Uterus (tissue), 4 donors: Measurements from ENCODE around the gene TUBB8B. TPM values are rescaled to one million over a fixed set of nuclear protein-coding genes. Genes with fewer than 3 reads are reported as not detected.
"Not testable (repeated sequence)": the region's sequence is repeated elsewhere in the genome, so short reads cannot be mapped to it uniquely, and the experiment has no call there.

Experiments used
- DNase-seq, 2 donors: peaks; one replicate each; pipeline ENCODE4 v3.0.0-alpha.2; 2019 to 2020
- H3K27ac ChIP-seq, 2 donors: fragments of 200-600 bp; sonication (generic); 1 replicate in 1 of 2; 2 replicates in 1 of 2; pipeline ENCODE4 v1.5.1; 2016 to 2018
- H3K27me3 ChIP-seq, 2 donors: fragments of 200-600 bp; sonication (generic); one replicate each; pipeline ENCODE4 v1.5.1; 2018 to 2019; ENCODE audit warnings: control low read depth in 1 of 2
- H3K36me3 ChIP-seq, 2 donors: fragments of 200-600 bp; sonication (generic); one replicate each; pipeline ENCODE4 v1.5.1; 2019; ENCODE audit warnings: control low read depth in 1 of 2
- H3K4me1 ChIP-seq, 2 donors: fragments of 200-600 bp; sonication (generic); one replicate each; pipeline ENCODE4 v1.5.1; 2018 to 2019; ENCODE audit warnings: control low read depth in 1 of 2
- H3K4me3 ChIP-seq, 2 donors: fragments of 200-600 bp; sonication (generic); 1 replicate in 1 of 2; 2 replicates in 1 of 2; pipeline ENCODE4 v1.5.1; 2018 to 2019; ENCODE audit warnings: mild to moderate bottlenecking in 1 of 2
- H3K9me3 ChIP-seq, 2 donors: fragments of 200-600 bp; sonication (generic); one replicate each; pipeline ENCODE4 v1.5.1; 2019; ENCODE audit warnings: control low read depth in 1 of 2
- intact Hi-C: fragments of 100-400 bp; cut with DNase I; formaldehyde crosslinking; loops from one replicate; pipeline ENCODE4 v1.15.1; 2023; ENCODE audit warnings: low total_unique reads
- total RNA-seq, 4 donors: library from RNA; depleted of rRNA in 3 of 4; stranded (reverse); fragments of >200 nt in 3 of 4; gene quantifications; one replicate each; pipeline versions ENCODE4 v1.1.0 to v1.2.4, GENCODE V29; 2014 to 2023
- donor health status: DM: yes; HTN: yes; CAD: no.

Gene TUBB8B
- under 1 TPM in 2 of 4 donors, not detected in 2; 0.46 to 0.76 TPM for total RNA-seq

DNA sequence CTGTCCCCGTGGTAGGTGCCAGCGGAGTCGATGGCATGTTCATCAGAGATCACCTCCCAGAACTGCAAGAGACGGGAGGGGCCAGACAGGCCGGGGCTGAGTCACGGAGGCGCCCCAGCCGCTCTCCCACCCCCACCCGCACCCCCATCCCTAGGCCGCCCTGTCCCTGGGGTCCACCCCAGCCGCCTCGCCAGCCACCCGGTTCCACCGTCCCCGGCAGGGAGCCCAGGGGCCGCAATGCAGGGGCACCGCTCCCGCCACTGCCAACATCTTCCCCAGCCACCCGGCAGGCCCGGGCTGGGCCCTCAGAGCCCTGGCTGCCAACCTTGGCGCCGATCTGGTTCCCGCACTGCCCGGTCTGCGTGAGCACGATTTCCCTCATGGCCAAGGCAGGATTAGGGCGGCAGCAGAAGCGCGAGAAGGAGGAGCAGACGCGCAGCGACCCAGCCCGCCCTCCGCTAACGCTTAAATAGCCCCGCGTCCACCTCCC is at the start of gene TUBB8B:
Gene TUBB8B, minus strand, starts transcription at position 440 of the 490 bp plus-strand sequence. Its CDS starts 58 bp downstream, at position 382.
- H3K4me3 ChIP-seq, H3K9me3 ChIP-seq, H3K4me1 ChIP-seq, intact Hi-C loops, H3K36me3 ChIP-seq, H3K27ac ChIP-seq, DNase-seq, H3K27me3 ChIP-seq: not testable (repeated sequence)

DNA sequence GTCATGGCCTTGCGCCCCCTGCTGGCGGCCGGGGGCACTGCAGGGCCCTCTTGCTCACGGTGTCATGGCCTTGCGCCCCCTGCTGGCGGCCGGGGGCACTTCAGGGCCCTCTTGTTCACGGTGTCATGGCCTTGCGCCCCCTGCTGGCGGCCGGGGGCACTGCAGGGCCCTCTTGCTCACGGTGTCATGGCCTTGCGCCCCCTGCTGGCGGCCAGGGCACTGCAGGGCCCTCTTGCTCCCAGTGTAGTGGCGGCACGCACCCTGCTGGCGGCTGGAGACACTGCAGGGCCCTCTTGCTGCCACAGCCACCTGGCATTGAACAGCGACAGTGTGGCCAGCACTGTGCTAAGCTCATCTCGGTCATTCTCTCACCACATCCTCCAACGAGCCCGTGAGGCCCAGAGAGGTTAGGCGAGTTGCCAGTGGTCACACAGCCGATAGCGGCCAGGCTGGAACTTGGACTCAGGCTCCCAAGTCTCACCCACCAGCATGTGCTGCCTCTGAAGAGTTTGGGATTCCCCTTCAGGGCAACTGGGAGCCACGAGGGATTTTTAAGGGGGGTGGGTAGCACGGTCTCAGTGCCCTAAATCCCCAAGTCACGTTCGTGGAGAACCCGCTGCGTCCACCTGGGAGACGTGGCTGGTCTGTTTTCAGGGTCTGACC is 48.0 kb upstream of the TUBB8B start:
- intact Hi-C loops, DNase-seq: not testable (repeated sequence)

DNA sequence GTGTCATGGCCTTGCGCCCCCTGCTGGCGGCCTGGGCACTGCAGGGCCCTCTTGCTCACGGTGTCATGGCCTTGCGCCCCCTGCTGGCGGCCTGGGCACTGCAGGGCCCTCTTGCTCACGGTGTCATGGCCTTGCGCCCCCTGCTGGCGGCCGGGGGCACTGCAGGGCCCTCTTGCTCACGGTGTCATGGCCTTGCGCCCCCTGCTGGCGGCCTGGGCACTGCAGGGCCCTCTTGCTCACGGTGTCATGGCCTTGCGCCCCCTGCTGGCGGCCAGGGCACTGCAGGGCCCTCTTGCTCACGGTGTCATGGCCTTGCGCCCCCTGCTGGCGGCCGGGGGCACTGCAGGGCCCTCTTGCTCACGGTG is 47.3 kb upstream of the TUBB8B start:
- H3K27ac ChIP-seq, H3K36me3 ChIP-seq, H3K9me3 ChIP-seq, H3K4me3 ChIP-seq, intact Hi-C loops, H3K27me3 ChIP-seq, H3K4me1 ChIP-seq, DNase-seq: not testable (repeated sequence)

More for the DNA sequence above, 48.0 kb upstream of the TUBB8B start:
- not testable (repeated sequence) for H3K4me3 ChIP-seq, H3K27ac ChIP-seq, H3K27me3 ChIP-seq, H3K36me3 ChIP-seq, H3K4me1 ChIP-seq, H3K9me3 ChIP-seq

DNA sequence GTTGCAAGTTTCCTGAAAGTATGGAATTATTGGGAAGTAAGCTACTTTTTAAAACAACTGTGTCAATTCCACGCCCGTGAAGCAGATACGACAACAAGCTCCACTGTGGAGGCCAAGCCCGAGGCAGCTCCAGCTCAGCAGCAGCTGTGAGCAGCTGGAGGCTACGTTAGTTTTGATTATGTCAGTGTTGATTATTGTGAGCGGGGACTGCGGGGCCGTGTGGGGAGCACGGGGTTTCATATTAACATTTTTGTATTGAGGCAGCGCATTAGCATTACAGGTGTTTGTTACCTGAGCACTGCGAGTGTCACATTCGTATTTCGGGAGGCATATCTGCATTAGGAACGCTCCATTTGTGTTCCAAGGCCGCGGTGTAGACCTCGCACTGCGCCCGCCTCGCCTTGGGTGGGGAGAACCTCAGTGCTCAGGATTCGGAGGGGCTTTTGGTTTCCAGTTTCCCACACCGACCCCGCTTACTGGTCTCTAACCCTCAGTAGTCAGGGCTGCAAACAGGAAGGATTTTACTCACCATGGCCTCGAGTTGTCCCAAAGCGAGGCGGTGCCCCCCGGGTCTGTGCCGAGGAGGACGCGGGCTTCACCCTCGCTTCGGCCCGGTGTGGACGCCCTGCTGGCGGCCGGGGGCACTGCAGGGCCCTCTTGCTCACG is 46.8 kb upstream of the TUBB8B start:
- H3K4me1 ChIP-seq, H3K36me3 ChIP-seq, H3K9me3 ChIP-seq, H3K4me3 ChIP-seq, intact Hi-C loops, DNase-seq, H3K27me3 ChIP-seq, H3K27ac ChIP-seq: not testable (repeated sequence)

DNA sequence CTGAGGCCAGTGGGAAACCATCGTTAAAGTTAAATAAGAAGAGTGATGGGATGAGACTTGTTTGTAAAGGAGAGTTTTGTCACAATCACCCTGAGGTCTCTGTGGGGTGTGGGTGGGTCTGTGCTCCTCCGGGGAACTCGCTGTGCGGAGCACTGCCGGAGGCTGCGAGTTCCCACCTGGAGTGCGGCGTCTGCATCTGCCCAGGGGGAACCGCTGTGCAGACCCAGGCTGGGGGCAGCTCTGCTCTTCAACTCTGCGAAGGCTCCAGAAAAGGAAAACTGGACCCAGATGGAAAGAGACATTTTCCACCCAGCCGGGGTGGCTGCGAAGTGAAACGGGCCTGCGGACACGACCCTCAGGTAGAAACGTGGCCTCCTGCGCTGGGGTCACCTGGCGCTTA is 46.2 kb upstream of the TUBB8B start:
- H3K9me3 ChIP-seq, H3K4me1 ChIP-seq, H3K27me3 ChIP-seq, H3K4me3 ChIP-seq, H3K27ac ChIP-seq, intact Hi-C loops, DNase-seq, H3K36me3 ChIP-seq: not testable (repeated sequence)

DNA sequence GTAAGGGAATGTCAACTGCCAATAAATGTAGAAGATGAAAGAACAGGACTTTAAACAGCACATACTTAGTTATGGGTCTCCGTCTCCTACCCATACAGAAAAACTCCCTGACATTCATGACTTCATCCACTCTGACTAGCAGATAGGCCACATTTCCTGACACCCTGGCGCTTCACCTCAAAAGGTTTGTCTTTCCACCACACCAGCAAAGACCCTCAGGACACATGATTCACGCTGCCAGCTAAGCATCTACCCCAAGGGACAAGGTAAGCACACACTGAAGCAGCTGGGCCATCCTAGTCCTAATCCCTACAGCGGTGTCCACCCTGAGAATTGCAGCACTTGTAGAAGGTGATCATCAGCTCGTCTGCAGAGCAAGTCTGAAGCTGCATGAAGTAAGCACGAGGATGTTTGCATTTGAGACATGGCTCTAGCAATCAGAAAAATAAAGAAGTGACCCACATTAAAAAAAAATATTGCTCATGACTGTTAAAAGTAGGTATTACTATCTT is 44.5 kb upstream of the TUBB8B start:
- intact Hi-C loops, H3K36me3 ChIP-seq, H3K9me3 ChIP-seq, H3K27ac ChIP-seq, H3K27me3 ChIP-seq, DNase-seq, H3K4me3 ChIP-seq, H3K4me1 ChIP-seq: not testable (repeated sequence)

DNA sequence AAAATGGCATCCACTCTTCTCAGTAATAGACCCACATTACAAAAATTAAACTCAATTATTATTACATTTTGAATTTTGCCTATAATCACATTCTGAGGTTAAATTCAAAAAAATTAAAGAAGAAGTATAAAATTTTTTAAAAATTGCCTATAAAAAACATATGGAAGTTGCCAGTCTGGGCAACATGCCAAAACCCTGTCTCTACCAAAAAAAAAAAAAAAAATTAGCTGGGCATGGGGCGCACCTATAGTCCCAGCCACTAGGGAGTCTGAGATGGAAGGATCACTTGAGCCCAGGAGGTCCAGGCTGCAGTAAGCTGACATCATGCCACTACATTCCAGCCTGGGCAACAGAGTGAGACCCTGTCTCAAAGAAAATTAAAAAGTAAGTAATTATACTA is 42.1 kb upstream of the TUBB8B start:
- H3K4me3 ChIP-seq, H3K27me3 ChIP-seq, intact Hi-C loops, H3K36me3 ChIP-seq, H3K4me1 ChIP-seq, DNase-seq, H3K9me3 ChIP-seq, H3K27ac ChIP-seq: not testable (repeated sequence)

DNA sequence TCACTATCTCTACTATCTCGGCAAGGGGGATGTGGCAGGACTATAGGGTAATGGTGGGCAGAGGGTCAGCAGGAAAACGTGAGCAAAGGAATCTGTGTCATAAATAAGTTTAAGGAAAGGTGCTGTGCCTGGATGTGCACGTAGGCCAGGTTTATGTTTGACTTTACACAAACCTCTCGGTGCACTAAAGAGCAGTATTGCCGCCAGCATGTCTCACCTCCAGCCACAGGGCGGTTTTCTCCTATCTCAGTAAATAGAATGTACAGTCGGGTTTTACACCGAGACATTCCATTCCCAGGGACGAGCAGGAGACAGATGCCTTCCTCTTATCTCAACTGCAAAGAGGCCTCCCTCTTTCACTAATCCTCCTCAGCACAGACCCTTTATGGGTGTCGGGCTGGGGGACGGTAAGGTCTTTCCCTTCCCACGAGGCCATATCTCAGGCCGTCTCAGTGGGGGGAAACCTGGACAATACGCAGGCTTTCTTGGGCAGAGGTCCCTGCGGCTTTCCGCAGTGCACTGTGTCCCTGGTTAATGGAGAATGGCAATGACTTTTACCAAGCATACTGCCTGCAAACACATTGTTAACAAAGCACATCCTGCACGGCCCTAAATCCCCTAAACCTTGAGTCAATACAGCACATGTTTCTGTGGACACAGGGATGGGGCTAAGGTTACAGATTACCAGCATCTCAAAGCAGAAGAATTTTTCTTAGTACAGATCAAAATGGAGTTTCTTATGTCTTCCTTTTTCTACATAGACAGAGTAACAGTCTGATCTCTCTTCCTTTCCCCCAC is 41.2 kb upstream of the TUBB8B start:
- DNase-seq, H3K9me3 ChIP-seq, H3K27ac ChIP-seq, H3K27me3 ChIP-seq, H3K4me1 ChIP-seq, H3K4me3 ChIP-seq, intact Hi-C loops, H3K36me3 ChIP-seq: not testable (repeated sequence)

DNA sequence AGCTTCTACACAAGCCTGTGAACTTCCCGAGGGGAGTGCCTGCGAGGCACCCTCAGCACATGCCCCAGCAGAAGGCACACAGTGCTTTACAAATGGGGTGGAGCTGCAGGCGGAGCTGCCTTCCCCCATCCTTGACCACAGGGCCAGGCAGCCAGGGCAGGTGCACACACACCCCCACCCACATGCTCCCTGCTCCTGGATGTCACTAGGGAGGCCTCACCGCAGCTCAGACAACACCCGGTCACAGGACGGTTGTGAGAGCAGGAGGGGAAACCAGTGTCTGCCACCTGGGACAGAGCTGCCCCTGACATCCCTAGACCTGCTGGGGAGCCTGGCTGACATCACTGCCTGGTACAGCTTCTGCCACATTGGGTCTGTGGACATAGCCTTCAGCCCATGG is 39.7 kb upstream of the TUBB8B start:
- H3K4me1 ChIP-seq, H3K27ac ChIP-seq, intact Hi-C loops, H3K27me3 ChIP-seq, H3K4me3 ChIP-seq, H3K9me3 ChIP-seq, H3K36me3 ChIP-seq, DNase-seq: not testable (repeated sequence)

DNA sequence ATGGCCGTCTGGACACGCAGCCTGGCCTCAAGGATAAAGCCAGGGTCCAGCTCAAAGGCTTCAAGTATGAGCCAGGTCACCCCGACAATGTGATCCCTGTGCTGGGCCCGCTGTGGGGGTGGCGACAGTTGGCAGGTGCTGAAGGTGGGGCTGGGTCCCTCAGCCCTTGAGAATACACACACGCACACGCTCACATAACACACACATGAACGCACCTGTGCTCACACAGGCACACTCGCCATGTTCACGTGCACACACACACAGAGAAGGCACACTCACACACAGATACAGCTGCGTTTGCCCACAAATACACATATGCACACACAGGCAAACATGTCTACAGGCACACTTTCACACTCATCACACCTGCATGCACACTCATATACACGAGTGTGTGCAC is 35.4 kb upstream of the TUBB8B start:
- H3K36me3 ChIP-seq, H3K4me3 ChIP-seq, H3K9me3 ChIP-seq, DNase-seq, H3K27me3 ChIP-seq, H3K27ac ChIP-seq, H3K4me1 ChIP-seq, intact Hi-C loops: not testable (repeated sequence)

DNA sequence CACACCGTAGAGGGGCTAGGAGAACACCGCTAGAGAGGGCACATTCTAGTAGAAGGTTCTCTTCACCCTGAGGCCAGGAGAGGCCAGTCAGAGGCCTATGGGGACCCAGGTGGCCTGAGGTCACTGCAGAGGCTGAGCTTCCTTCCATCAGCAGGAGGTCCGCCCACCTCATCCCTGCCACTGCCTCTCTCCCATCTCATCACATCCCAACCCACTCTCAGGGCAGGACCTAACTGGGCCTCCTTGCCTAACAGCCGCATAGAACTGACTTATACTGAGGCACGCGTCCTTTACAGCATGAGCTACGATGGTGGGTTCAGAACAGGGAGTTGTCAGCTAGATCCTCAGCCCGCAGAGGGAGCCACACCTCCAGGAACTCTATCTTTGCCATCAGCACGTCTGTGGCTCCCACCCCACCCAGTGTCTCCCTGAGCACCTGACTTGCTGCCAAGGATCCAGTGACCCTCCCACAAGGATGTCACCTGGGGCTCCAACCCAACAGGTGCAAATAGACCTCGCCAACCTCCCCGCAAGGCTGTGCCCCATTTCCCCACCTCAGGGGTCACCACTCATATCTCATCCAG is 33.3 kb upstream of the TUBB8B start:
- H3K4me3 ChIP-seq, H3K27ac ChIP-seq, H3K27me3 ChIP-seq, H3K9me3 ChIP-seq, DNase-seq, intact Hi-C loops, H3K4me1 ChIP-seq, H3K36me3 ChIP-seq: not testable (repeated sequence)

DNA sequence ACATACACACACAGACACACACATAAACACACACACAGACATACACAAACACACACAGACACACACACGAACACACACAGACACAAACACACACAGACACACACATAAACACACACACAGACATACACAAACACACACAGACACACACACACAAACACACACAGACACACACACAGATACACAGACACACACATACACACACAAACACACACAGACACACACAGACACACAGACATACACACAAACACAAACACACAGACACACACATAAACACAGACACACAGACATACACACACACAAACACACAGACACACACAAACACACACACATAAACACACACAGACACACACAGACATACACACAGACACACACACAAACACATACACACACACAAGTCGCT is 31.5 kb upstream of the TUBB8B start:
- H3K4me3 ChIP-seq, H3K4me1 ChIP-seq, H3K27me3 ChIP-seq, H3K36me3 ChIP-seq, DNase-seq, intact Hi-C loops, H3K27ac ChIP-seq, H3K9me3 ChIP-seq: not testable (repeated sequence)

DNA sequence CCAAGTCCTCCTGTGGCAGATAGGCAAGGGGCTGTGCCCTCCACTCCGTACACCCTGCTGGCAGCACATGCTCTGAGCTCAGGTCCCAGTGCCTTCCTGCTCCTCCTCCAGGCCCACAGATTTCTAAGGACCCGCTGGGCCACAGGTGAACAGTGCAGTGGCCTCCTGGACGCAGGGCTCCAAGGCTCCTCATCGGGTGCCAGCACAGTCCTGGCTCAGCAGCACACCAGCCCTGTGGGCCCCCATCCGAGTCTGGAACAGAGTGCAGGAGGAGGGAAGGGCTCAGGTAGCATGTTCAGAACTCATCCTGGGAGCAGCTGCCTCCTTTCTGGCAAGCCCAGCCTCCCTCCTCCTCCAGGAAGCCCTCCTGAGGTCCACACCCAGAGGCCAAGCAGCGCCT is 30.8 kb upstream of the TUBB8B start:
- H3K4me1 ChIP-seq, intact Hi-C loops, H3K9me3 ChIP-seq, DNase-seq, H3K27me3 ChIP-seq, H3K36me3 ChIP-seq, H3K4me3 ChIP-seq, H3K27ac ChIP-seq: not testable (repeated sequence)
